ENCODE results near the gene VENTX.

DNA sequence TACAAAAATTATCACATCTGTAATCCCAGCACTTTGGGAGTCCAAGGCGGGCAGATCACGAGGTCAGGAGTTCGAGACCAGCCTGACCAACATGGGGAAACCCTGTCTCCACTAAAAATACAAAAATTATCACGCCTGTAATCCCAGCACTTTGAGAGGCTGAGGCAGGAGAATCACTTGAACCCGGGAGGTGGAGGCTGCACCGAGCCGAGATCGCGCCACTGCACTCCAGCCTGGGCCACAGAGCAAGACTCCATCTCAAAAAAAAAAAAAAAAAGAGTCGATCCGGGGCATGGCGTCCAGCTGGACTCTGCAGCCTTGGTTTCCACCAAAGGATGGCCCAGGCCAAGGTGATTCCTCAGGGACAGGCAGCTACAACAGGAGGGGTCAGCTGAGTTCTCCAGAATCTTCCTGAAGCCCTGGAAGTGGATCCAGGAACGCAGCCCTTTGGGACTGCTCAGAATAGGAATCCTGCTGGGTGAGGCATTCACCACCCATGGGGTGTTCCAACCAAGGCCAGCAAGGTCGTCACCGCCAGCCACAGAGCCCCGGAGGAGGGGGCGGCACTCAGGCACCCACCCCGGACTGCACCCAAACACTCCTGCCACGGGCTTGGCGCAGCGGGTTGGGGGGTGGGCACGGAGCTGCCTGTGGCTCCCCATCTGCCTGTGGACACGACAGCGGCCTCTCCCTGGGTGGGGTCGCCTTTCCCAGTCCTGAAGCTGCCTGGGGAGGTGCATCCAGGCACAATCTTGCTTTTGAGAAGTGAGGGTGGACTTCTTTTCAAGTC is 19.7 kb upstream of the VENTX start:
- no peak for TF ChIP-seq POLR2AphosphoS5 (IDR thresholded peaks at IDR 0.05)
- TF ChIP-seq, protein P1, sequence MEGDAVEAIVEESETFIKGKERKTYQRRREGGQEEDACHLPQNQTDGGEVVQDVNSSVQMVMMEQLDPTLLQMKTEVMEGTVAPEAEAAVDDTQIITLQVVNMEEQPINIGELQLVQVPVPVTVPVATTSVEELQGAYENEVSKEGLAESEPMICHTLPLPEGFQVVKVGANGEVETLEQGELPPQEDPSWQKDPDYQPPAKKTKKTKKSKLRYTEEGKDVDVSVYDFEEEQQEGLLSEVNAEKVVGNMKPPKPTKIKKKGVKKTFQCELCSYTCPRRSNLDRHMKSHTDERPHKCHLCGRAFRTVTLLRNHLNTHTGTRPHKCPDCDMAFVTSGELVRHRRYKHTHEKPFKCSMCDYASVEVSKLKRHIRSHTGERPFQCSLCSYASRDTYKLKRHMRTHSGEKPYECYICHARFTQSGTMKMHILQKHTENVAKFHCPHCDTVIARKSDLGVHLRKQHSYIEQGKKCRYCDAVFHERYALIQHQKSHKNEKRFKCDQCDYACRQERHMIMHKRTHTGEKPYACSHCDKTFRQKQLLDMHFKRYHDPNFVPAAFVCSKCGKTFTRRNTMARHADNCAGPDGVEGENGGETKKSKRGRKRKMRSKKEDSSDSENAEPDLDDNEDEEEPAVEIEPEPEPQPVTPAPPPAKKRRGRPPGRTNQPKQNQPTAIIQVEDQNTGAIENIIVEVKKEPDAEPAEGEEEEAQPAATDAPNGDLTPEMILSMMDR (IDR thresholded peaks at IDR 0.05), result no peak
- no peak for TF ChIP-seq POLR2A (IDR thresholded peaks at IDR 0.05)
